ENCODE measurements around the gene RASAL2.
"Not testable (repeated sequence)": the region's sequence is repeated elsewhere in the genome, so short reads cannot be mapped to it uniquely, and the experiment has no call there.

RASAL2 gene

GRCh38 chr1:178072326-178072725 is 21.6 kb upstream of the RASAL2 start:
- DNase-seq: no peak

DNA sequence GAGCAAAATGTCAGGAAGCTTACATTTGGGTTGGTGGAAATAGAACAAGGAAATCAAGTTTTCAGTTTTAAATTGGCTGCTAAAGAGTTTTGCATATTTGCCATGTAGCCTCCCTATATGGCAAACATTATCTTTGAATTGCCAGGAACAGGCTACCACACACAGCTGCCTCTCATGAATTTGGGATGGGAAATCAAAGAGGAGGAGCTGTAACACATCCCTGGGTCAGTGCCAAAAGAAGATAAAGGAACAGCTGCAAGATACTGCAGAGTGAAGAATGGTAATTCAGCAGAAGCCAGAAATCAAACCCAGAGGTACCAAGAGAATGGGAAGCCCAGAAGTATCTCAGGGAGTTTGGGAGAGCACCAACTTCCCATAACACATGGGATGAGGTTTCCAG is 18.6 kb upstream of the RASAL2 start:
- DNase-seq: no peak

DNA sequence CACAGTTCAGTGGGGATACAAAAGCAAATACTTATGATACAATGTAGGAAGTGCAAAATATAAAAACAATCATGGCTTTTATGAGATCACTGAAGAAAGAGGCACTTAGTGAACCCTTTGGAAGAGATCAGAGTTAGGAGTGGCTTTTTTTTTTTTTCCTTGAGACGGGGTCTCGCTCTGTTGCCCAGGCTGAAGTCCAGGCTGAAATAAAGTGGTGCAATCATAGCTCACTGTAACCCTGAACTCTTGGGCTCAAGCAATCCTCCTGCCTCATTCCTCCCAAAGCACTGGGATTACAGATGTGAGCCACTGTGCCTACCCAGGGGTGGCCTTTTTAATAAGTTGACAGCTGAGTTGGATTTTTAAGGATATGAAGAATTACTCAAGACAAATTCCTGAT is 17.3 kb upstream of the RASAL2 start:
- no peak for DNase-seq

- DNase-seq: no peak
These were observed 16.0 kb upstream of the RASAL2 start for GRCh38 chr1:178077917-178078316.

GRCh38 chr1:178086294-178086693 is 7.6 kb upstream of the RASAL2 start:
- no peak for DNase-seq

DNA sequence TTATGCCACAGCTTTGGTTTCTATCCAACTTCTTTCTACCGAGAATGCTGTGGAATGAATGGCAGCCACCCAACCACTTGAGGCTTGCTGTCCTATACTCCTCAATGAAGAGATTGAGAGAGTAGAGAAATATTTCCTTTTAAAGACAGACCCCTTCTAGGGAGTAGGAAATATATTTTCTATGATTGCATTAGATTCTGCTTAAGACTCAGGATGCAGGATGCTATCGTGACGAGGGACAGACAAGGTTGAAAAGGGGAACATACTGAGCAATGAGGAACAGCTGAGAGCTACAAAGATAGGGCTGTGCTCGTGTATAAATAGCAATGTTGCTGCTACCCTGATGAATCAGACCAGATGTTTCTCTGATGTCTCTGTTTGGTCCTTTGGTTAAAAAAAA is 7.1 kb upstream of the RASAL2 start:
- no peak for DNase-seq

DNA sequence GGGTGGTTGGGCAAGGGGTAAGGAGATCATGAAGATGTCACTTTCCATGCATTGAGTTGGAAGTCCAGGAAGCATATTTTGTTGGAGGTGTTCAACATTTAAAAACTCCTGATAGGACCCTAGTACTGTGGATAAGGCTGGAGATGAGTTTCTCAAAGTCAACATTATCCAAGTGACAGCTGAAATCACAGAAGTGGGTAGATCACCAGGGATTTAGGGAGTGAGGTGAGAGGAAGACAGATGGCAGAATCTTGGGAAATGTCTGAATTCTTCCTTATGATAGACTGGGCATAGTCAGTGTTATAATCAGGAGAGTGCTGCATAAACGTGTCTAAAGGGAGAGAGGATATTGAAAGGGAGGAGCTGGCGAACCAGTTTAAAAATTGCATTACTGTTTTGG is 5.3 kb upstream of the RASAL2 start:
- DNase-seq: no peak

- DNase-seq: not testable (repeated sequence)
These were observed 2.5 kb upstream of the RASAL2 start for GRCh38 chr1:178091454-178091853.

DNA sequence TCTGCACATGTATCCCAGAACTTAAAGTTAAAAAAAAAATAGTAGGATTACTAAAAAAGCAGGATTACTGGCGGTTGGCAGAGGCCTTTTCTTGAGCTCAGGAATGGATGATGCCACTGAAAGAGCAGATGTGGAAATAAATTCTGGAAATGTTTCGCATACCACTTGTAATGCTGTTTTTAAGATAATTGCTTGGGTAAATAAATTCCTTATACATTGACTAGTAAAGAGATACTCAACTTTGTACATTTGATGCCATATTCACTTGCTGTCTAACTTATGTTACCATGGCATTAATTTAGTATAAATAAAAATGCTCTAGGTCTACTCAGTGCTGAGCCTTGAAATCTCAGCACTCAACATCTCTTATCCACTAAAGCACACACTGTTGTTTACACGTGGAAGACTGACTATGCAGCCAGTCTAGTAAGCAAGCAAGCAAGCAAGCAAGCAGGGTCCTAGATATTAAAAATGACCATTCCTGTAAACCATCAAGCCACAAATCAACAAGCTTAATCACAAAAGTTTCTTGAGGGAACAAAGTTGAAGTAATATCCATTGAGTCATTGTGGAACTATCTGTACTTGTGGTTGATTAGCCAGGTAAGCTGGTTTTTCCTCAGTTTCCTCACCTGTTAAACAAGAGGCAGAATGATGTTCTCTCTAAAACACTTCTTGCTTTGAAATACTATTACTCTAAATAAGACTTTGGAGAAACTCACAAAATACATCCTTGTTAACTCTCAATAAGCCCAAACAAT is 1.7 kb upstream of the RASAL2 start:
- no peak for DNase-seq

DNA sequence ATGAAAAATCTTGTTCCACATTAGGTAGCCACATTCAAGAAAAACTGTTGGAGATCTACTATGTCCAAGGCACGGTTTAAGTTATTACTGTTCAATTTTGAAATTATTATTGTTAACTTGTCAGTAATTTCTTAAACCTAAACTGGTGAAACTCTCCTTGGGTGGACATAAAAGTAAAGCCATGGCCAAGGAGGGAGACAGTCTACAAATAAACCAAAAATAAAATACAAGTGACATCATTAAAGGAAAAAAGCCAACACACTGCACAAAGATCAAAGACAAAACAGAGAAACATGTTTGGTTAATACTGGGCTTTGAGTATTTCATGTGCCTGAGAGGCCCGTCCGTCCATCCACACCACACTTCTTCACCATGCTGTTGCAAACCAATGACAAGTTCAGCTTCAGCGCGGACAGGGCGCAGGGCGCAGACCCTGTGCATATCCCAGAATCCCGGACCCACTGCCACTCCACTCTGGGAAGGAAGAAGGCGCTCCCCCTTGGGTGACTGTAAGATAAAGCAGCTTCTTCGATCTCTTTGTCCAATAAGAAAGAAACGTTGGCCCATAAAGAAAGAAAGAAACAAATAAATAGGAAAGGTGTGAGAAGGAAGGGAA is 918 bp upstream of the RASAL2 start:
- DNase-seq: no peak

DNA sequence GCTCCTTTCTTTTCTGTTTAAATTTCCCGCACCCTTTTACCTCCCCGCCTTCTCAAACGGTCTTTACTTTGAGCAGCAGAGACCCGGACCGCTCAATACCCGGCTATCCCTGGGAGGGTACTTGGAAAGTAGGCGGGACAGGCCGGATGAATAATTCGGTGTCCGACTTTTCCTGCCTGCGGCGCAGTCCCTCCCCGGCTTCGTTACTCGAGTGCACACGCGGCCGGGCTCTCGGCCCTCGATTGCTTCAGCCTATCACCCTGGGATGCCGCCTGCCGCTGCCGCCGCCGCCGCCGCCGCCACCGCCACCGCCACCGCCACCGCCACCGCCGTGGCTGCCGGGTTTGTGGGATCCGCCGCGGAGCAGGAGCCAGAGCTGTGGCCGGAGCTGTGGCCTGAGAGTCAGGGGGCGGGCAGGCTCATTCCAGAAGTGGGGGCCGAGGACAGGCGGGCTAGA is 382 bp upstream of the RASAL2 start:
- DNase-seq: no peak

DNA sequence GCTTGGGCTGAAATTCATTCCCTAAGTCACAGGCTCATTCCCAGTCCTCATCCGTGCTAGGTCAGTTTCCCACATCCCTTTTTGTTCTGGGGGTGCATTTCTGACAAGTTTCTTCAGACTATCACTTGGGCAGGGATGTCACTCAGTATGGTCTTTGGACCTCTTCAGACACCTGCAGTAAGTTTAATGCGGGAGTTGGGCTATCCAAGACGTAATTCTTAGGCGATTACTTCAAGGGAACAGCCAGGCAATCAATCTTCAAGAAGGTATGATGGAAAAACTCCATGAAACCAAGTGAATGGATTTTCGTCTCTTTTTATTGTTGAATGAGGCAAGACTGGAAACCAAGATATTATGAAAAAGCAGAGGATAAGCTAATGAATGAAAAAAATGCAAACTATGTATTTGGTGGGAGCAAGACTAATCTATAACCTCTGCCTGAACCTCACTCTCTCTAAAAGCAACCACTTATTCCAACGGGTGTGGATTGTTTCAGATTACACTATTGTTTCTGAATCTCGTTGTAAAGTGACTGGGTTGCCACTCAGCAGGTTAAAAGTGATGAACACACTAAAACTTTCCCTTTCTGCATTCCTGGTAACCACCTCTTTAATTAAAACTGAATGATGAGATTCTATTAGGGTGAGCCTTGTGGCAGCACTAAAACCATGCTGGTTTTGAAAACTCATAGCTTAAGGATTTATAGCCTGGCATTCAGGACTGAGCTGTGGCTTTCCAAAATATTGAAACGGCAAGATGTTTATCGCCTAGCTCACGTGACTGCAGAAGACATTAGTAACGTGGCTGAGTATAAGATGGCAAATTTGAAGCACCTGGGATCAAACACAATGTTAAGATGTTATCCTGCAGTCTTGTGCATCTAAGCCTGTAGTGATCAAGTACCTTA is 1.1 kb downstream of the RASAL2 start:
- DNase-seq: no peak

GRCh38 chr1:178096421-178096820 is 2.5 kb downstream of the RASAL2 start:
- no peak for DNase-seq

- no peak for DNase-seq
These were observed 4.4 kb downstream of the RASAL2 start for GRCh38 chr1:178098262-178098661.

- DNase-seq: no peak
These were observed 7.3 kb downstream of the RASAL2 start for GRCh38 chr1:178101266-178101630.

DNA sequence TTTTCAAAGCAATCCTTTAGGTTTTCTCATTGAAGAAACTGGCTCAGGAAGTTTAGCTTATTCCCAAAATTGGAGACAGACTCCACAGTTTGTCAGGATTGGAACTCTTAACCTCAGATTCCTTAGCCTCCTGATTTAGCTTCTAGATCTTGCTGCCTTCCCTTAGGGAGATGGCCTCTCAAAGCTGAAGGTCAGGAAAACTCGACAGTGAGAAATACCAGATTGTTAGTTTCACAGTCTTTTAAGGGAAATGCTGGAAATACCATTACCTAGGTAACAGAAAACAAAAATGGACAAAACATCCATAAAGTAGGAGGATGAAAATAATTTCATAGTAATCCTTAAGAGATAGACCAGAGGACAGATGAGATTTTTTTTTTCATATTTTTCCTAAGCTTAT is 7.8 kb downstream of the RASAL2 start:
- no peak for DNase-seq

DNA sequence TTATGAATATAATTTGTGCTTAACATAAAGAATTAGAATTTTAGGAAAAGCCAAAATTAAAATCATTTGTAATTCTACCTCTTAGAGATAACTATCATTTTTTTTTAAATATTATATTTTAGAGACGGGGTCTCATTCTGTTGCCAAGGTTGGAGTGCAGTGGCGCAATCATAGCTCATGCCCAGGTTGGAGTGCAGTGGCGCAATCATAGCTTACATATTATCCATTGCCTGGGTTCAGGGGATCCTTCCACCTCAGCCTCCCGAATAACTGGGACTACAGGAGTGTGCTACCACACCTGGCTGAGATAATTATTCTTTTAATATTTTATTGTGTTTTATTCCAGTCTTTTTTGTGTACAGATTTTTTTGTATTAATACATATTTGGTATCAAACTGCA is 8.3 kb downstream of the RASAL2 start:
- no peak for DNase-seq

GRCh38 chr1:178107823-178108222 is 13.9 kb downstream of the RASAL2 start:
- no peak for DNase-seq

DNA sequence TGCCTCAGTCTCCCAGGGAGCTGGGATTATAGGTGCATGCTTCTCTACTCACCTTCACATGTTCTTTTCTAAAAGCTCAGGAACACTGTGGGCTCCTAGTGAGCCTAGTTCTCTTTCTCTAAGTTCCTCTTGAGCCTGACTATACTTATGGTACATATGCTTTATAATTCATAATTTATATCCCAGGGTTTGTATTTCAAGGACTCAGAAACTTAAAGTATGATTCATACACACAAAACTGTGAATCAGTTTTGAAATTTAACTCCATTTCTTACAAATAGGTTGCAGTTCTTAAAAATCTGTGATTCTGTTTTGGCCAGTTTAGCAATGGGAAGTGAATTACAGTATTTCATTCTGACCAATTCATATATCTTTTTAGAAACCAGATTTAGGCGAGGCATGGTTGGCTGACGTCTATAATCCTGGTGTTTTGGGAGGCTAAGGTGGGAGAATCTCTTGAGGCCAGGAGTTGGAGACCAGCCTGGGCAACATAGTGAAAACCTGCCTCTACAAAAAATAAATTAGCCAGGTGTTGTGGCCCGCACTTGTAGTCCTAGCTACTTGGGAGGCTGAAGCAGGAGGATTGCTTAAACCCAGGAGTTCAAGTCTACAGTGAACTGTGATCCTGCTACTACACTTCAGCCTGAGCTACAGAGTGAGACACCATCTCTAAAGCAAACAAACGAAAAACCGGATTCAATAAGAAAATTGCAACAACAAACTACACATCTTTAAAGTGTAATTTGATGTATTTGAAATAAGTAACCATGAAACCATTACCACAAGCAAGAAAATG is 15.6 kb downstream of the RASAL2 start:
- DNase-seq: no peak

DNA sequence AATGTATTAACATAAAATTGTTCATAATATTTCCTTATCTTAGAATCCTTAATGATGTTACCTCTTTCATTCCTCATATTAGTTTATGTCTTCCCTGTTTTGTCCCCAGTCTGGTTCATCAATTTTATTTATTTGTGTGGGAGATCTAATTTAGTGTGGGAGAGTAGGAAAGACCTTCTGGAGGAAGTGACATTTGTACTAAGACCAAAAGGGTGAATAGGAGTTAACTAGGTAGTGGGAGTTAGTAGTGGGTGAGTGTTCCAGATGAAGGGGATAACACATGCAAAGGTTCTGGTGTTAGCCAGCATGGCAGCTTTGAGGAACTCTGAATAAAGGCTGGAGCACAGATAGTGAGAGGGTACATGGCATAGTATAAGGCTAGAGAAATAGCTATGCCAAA is 21.4 kb downstream of the RASAL2 start:
- DNase-seq: no peak

- no peak for DNase-seq
These were observed 24.6 kb downstream of the RASAL2 start for GRCh38 chr1:178118524-178118923.

- no peak for DNase-seq
These were observed 25.7 kb downstream of the RASAL2 start for GRCh38 chr1:178119628-178120027.

DNA sequence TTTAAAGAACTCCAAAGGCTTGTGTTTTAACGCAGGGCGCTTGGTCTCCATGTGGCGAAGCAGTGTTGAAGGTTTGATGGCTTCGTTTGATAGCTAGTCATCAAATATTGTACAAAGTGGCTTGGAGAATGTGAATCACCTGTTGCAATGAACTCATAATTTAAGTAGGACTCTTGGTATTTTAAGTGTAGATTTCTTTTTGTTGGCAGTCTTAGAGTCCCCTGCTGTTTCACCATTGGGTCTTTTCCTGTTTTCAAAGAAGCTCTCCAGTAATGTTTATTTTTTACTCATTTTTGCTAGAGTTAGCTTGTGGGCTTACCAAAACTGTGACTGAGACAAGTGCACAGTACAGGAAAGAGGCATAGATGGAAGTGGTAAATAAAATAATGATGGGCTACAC is 26.2 kb downstream of the RASAL2 start:
- DNase-seq: no peak

All from activated CD4-positive, alpha-beta T cell treated with anti-CD3 and anti-CD28 coated beads for 4 hours (primary cell).